Hepatocyte (in vitro differentiated cells): ENCODE results near the gene WDR36.

ENCODE experiments used
- EZH2 ChIP-seq: fragments of 200-600 bp; sonication (generic); IDR thresholded peaks from 2 replicates; pipeline ENCODE4 v1.6.1; 2016; ENCODE audit warnings: antibody characterized with exemption, mild to moderate bottlenecking, borderline replicate concordance
- TF ChIP-seq, protein P1 (sequence below): fragments of 200-600 bp; sonication (generic); IDR thresholded peaks from 2 replicates; pipeline ENCODE4 v1.5.1; 2016; ENCODE audit warnings: antibody characterized with exemption, mild to moderate bottlenecking; ENCODE audit not compliant: poor library complexity

DNA sequence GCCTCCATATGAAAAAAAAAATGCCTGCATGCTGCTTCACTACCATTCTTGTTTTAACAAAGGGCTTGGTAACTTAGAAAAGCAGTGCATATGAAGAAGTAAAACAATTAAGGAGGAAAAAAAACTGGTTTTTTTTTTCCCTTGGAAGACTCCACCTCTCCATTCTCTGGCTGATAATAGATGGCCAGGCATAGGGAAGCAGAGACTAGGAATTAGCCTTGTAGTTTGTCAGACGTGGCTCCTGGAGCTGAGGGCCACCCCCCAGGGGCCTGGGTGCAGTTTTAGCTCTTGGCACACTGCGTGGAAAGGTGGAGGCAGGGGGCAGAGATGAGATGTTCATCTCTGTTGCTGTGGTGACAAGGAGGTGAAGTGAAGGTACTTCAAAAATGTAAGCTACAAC is 42.7 kb downstream of the WDR36 start:
- no peak for TF ChIP-seq EZH2
- TF ChIP-seq, protein P1, sequence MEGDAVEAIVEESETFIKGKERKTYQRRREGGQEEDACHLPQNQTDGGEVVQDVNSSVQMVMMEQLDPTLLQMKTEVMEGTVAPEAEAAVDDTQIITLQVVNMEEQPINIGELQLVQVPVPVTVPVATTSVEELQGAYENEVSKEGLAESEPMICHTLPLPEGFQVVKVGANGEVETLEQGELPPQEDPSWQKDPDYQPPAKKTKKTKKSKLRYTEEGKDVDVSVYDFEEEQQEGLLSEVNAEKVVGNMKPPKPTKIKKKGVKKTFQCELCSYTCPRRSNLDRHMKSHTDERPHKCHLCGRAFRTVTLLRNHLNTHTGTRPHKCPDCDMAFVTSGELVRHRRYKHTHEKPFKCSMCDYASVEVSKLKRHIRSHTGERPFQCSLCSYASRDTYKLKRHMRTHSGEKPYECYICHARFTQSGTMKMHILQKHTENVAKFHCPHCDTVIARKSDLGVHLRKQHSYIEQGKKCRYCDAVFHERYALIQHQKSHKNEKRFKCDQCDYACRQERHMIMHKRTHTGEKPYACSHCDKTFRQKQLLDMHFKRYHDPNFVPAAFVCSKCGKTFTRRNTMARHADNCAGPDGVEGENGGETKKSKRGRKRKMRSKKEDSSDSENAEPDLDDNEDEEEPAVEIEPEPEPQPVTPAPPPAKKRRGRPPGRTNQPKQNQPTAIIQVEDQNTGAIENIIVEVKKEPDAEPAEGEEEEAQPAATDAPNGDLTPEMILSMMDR = no peak
